GM23338 (cell line): ENCODE results near the gene UBXN4. TPM values are rescaled to one million over a fixed set of nuclear protein-coding genes. Genes with fewer than 3 reads are reported as not detected.

ENCODE experiments used
- ATAC-seq: fragments of 200-7000 bp; cut with Tn5 transposase; 3 replicates; pipeline ENCODE4 v1.9.1; 2020
- DNase-seq: peaks from one replicate; pipeline ENCODE4 v3.0.0-alpha.2; 2015; ENCODE audit warnings: low spot score
- H2AFZ ChIP-seq: fragments of 200-600 bp; sonication (generic); 2 replicates; pipeline ENCODE4 v1.8.0; 2016; ENCODE audit warnings: antibody characterized with exemption, mild to moderate bottlenecking, moderate library complexity
- H3F3A ChIP-seq: fragments of 200-600 bp; sonication (generic); replicated peaks from 2 replicates; pipeline ENCODE4 v1.8.0; 2017; ENCODE audit warnings: antibody characterized with exemption, mixed run types, low read depth
- H3K27ac ChIP-seq: fragments of 200-600 bp; sonication (generic); 2 replicates; pipeline ENCODE4 v1.6.1; 2016; ENCODE audit warnings: low read depth
- H3K27me3 ChIP-seq: fragments of 200-600 bp; sonication (generic); 2 replicates; pipeline ENCODE4 v1.8.0; 2016; ENCODE audit warnings: mild to moderate bottlenecking, mixed run types, moderate library complexity; ENCODE audit not compliant: insufficient read depth
- H3K36me3 ChIP-seq: fragments of 200-600 bp; sonication (generic); 2 replicates; pipeline ENCODE4 v1.8.0; 2016; ENCODE audit warnings: mild to moderate bottlenecking; ENCODE audit not compliant: insufficient read depth
- H3K4me1 ChIP-seq: fragments of 200-600 bp; sonication (generic); 2 replicates; pipeline ENCODE4 v1.8.0; 2016; ENCODE audit warnings: mild to moderate bottlenecking, moderate library complexity; ENCODE audit not compliant: insufficient read depth
- H3K4me2 ChIP-seq: fragments of 200-600 bp; sonication (generic); 2 replicates; pipeline ENCODE4 v1.7.1; 2017; ENCODE audit warnings: mixed run types
- H3K4me3 ChIP-seq: fragments of 200-600 bp; sonication (generic); 2 replicates; pipeline ENCODE4 v1.6.1; 2016; ENCODE audit warnings: mixed run types
- H3K79me2 ChIP-seq: fragments of 200-600 bp; sonication (generic); replicated peaks from 2 replicates; pipeline ENCODE4 v1.8.0; 2017; ENCODE audit warnings: mild to moderate bottlenecking; ENCODE audit not compliant: insufficient read depth
- H3K9me2 ChIP-seq: fragments of 200-600 bp; sonication (generic); 2 replicates; pipeline ENCODE4 v1.8.0; 2017; ENCODE audit not compliant: insufficient read depth
- H4K20me1 ChIP-seq: fragments of 200-600 bp; sonication (generic); replicated peaks from 2 replicates; pipeline ENCODE4 v1.8.0; 2017; ENCODE audit warnings: mild to moderate bottlenecking; ENCODE audit not compliant: insufficient read depth
- H3K27ac Mint-ChIP-seq: 2 replicates; pipeline ENCODE4 v1.8.0; 2020; ENCODE audit warnings: inconsistent platforms, mild to moderate bottlenecking, moderate library complexity, mixed read lengths
- H3K27me3 Mint-ChIP-seq: 3 replicates; pipeline ENCODE4 v1.8.0; 2022; ENCODE audit warnings: low read depth, mild to moderate bottlenecking, moderate library complexity, mixed read lengths, inconsistent platforms; ENCODE audit not compliant: insufficient read depth, poor library complexity
- H3K36me3 Mint-ChIP-seq: 3 replicates; pipeline ENCODE4 v1.8.0; 2021; ENCODE audit warnings: low read depth, mild to moderate bottlenecking, inconsistent platforms, moderate library complexity, mixed read lengths
- H3K4me1 Mint-ChIP-seq: 3 replicates; pipeline ENCODE4 v1.8.0; 2020; ENCODE audit warnings: mild to moderate bottlenecking, inconsistent platforms, mixed read lengths
- H3K4me3 Mint-ChIP-seq: 3 replicates; pipeline ENCODE4 v1.8.0; 2021; ENCODE audit warnings: moderate library complexity, mild to moderate bottlenecking, inconsistent platforms, mixed read lengths
- H3K9me3 Mint-ChIP-seq: 3 replicates; pipeline ENCODE4 v1.8.0; 2020; ENCODE audit warnings: moderate library complexity, mild to moderate bottlenecking, inconsistent platforms, mixed read lengths
- CREB1 ChIP-seq: fragments of 250-450 bp; sonication (Bioruptor Pico); IDR thresholded peaks from 2 replicates; pipeline ENCODE4 v1.5.0; 2020; ENCODE audit warnings: low read depth, mild to moderate bottlenecking, moderate library complexity
- CTCF ChIP-seq, 2 experiments: fragments of 200-600 bp in 1 of 2; sonication (generic) in 1 of 2; conservative IDR thresholded peaks; 2 replicates each; pipeline versions ENCODE4 v1.5.1 to v1.6.1; 2016 to 2017; ENCODE audit warnings: antibody characterized with exemption in 2 of 2, low read depth in 2 of 2, mild to moderate bottlenecking in 2 of 2, moderate library complexity in 1 of 2
- EZH2 ChIP-seq: fragments of 200-600 bp; sonication (generic); IDR thresholded peaks from one replicate; pipeline ENCODE4 v1.8.0; 2017; ENCODE audit warnings: antibody characterized with exemption, mild to moderate bottlenecking, low read depth; ENCODE audit not compliant: unreplicated experiment
- POLR2AphosphoS5 ChIP-seq: IDR thresholded peaks from 2 replicates; pipeline ENCODE4 v1.6.1; 2016; ENCODE audit warnings: antibody characterized with exemption, low read depth
- ZNF114 ChIP-seq: fragments of 250-450 bp; sonication (Bioruptor Pico); IDR thresholded peaks from 2 replicates; pipeline ENCODE4 v1.5.0; 2020; ENCODE audit warnings: mild to moderate bottlenecking, moderate library complexity
- ZNF331 ChIP-seq: fragments of 250-450 bp; sonication (Bioruptor Pico); IDR thresholded peaks from 2 replicates; pipeline ENCODE4 v1.5.0; 2020; ENCODE audit warnings: low read depth, mild to moderate bottlenecking, moderate library complexity
- ZNF462 ChIP-seq: fragments of 250-450 bp; sonication (Bioruptor Pico); IDR thresholded peaks from 2 replicates; pipeline ENCODE4 v1.5.0; 2020; ENCODE audit warnings: mild to moderate bottlenecking, moderate library complexity
- polyA plus RNA-seq: library from polyadenylated mRNA; unstranded; fragments of >200 nt; fragmentation: Nextera tagmentation; extraction: Ambion mirVana; gene quantifications from 2 replicates; pipeline ENCODE4 v1.2.1, GENCODE V29; 2016
- total RNA-seq: library from RNA; depleted of rRNA; stranded (reverse); fragments of >200 nt; shearing (Covaris generic); gene quantifications from 2 replicates; pipeline ENCODE4 v1.2.3, GENCODE V29; 2014

The UBXN4 gene
- total and polyA plus RNA-seq, 2 experiments from 2014 or later: 57.6 to 226 TPM

GRCh38 chr2:135790423-135790822 is 48.8 kb downstream of the UBXN4 start (continued):
- TF ChIP-seq ZNF462: no peak

GRCh38 chr2:135791418-135792190 is 49.9 kb downstream of the UBXN4 start:
- Histone ChIP-seq H3K4me3 (no peak overlapping the region), H3K27ac (no peak overlapping the region), H4K20me1 (no peaks in the 10 kb centered on the region), H3K36me3 (no peaks in the 10 kb centered on the region), H2AFZ (no peak overlapping the region), H3K27me3 (no peaks in the 10 kb centered on the region), H3K9me2 (no peaks in the 10 kb centered on the region), H3K79me2 (no peaks in the 10 kb centered on the region), H3K4me1 (no peaks in the 10 kb centered on the region), H3K4me2 (no peak overlapping the region), H3F3A (no peaks in the 10 kb centered on the region)
- Mint-ChIP-seq H3K27me3 (peaks cover 11% of the 10 kb centered on the region), H3K27ac (no peak overlapping the region), H3K36me3 (peaks cover 8% of the 10 kb centered on the region; the same call in 2 of the 3 replicates), H3K9me3 (no peaks in the 10 kb centered on the region; the same call in 1 of the 3 replicates), H3K4me3 (no peak overlapping the region), H3K4me1 (no peaks in the 10 kb centered on the region)
- no peak for ATAC-seq
- DNase-seq: no peak
- TF ChIP-seq CREB1 (CRISPR knock-in tag) (no peak), CTCF (conservative IDR thresholded peaks at IDR 0.05; ENCODE audit: low read depth in 2 of 2) (no peak), POLR2AphosphoS5 (no peak), ZNF462 (no peak), ZNF331 (CRISPR knock-in tag) (no peak), ZNF114 (CRISPR knock-in tag) (no peak), EZH2 (no peak)
